Suppressor macrophage (primary cell): ENCODE data around the gene SLC25A30.

Experiments
- DNase-seq, 4 experiments: peaks; one replicate each; pipeline ENCODE4 v3.0.0-alpha.2; 2020 to 2022
- total RNA-seq, 17 experiments: gene quantifications; one replicate each; lab custom pipeline; 2026; ENCODE audit warnings: mixed read lengths in 6 of 17, inconsistent platforms in 3 of 17; lab: John Stamatoyannopoulos, UW

The SLC25A30 gene
- total RNA-seq, result 6.4 to 46.6 (median 31.7) reads per million in 17 experiments

- peak; percentile 92 to 98 (median 96) for DNase-seq
These were observed at the start of gene SLC25A30 for GRCh38 chr13:45417790-45418534. SLC25A30 (minus strand) TSS chr13:45418373; CDS start chr13:45411425, 6,948 bp downstream.

- DNase-seq, result no peak
These were observed 48.2 kb upstream of the SLC25A30 start for GRCh38 chr13:45466359-45466758.

GRCh38 chr13:45464687-45465453, 46.7 kb upstream of the SLC25A30 start, which contains the start of gene COG3:
COG3 (plus strand) TSS chr13:45464939; CDS start chr13:45465037, 98 bp downstream.
- DNase-seq, result peak; percentile 94 to 98 (median 98)

- DNase-seq, result no peak
These were observed 46.0 kb upstream of the SLC25A30 start for GRCh38 chr13:45464141-45464686.

GRCh38 chr13:45456196-45456972, 38.2 kb upstream of the SLC25A30 start:
- no peak for DNase-seq

- no peak for DNase-seq
These were observed 36.0 kb upstream of the SLC25A30 start for GRCh38 chr13:45454204-45454603.

- DNase-seq, result no peak
These were observed 33.1 kb upstream of the SLC25A30 start for GRCh38 chr13:45451282-45451681.

- DNase-seq, result no peak
These were observed 30.9 kb upstream of the SLC25A30 start for GRCh38 chr13:45448965-45449559.

GRCh38 chr13:45447050-45447661, 29.0 kb upstream of the SLC25A30 start:
- no peak for DNase-seq

- no peak for DNase-seq
These were observed 28.0 kb upstream of the SLC25A30 start for GRCh38 chr13:45446181-45446580.

- DNase-seq, result no peak
These were observed 26.9 kb upstream of the SLC25A30 start for GRCh38 chr13:45445053-45445452.

- peak in 2 of 4 experiments; percentile 11 to 15 for DNase-seq
These were observed 23.5 kb upstream of the SLC25A30 start for GRCh38 chr13:45441633-45442032.

GRCh38 chr13:45439781-45440462, 21.7 kb upstream of the SLC25A30 start:
- DNase-seq, result no peak

- no peak for DNase-seq
These were observed 20.8 kb upstream of the SLC25A30 start for GRCh38 chr13:45439008-45439407.

GRCh38 chr13:45437947-45438346, 19.8 kb upstream of the SLC25A30 start:
- no peak for DNase-seq

- no peak for DNase-seq
These were observed 18.8 kb upstream of the SLC25A30 start for GRCh38 chr13:45436953-45437352.

- no peak for DNase-seq
These were observed 18.2 kb upstream of the SLC25A30 start for GRCh38 chr13:45436332-45436731.

GRCh38 chr13:45434556-45435371, 16.6 kb upstream of the SLC25A30 start:
- no peak for DNase-seq

- DNase-seq, result no peak
These were observed 15.2 kb upstream of the SLC25A30 start for GRCh38 chr13:45433381-45433790.

- no peak for DNase-seq
These were observed 14.7 kb upstream of the SLC25A30 start for GRCh38 chr13:45432737-45433380.
